Activated B cell treated with CpG ODN at 0.5 μM for 24 hours (primary cell): Measurements from ENCODE around the gene CACNA2D3. TPM values are rescaled to one million over a fixed set of nuclear protein-coding genes. Genes with fewer than 3 reads are reported as not detected.

Experiments
- ATAC-seq: fragments of 200-7000 bp; cut with Tn5 transposase; one replicate; pipeline ENCODE4 v1.10.0; 2021; ENCODE audit warnings: low read depth, mild to moderate bottlenecking, moderate library complexity
- CTCF ChIA-PET: fragments of 350-600 bp; sonication (Branson Sonifier 250); formaldehyde crosslinking; loops from one replicate; lab custom pipeline; 2021; ENCODE audit warnings: antibody characterized with exemption; lab: Charles Lee
- POLR2A ChIA-PET: fragments of 350-600 bp; sonication (Branson Sonifier 250); formaldehyde crosslinking; loops from one replicate; lab custom pipeline; 2021; ENCODE audit warnings: antibody characterized with exemption; lab: Charles Lee
- DNase-seq: peaks from one replicate; pipeline ENCODE4 v3.0.0; 2022
- H3K27ac Mint-ChIP-seq: one replicate; pipeline ENCODE4 v1.8.0; 2020; ENCODE audit warnings: mixed read lengths
- H3K27me3 Mint-ChIP-seq: one replicate; pipeline ENCODE4 v1.8.0; 2021; ENCODE audit warnings: mixed read lengths
- H3K36me3 Mint-ChIP-seq: one replicate; pipeline ENCODE4 v1.8.0; 2021; ENCODE audit warnings: low read depth, mixed read lengths
- H3K4me1 Mint-ChIP-seq: one replicate; pipeline ENCODE4 v1.8.0; 2021; ENCODE audit warnings: mixed read lengths
- H3K4me3 Mint-ChIP-seq: one replicate; pipeline ENCODE4 v1.8.0; 2020; ENCODE audit warnings: mild to moderate bottlenecking, mixed read lengths
- H3K9me3 Mint-ChIP-seq: one replicate; pipeline ENCODE4 v1.8.0; 2020; ENCODE audit warnings: mixed read lengths
- CTCF ChIP-seq: fragments of 200-600 bp; IDR thresholded peaks from one replicate; pipeline ENCODE4 v1.8.0; 2022; ENCODE audit warnings: antibody characterized with exemption, mild to moderate bottlenecking
- intact Hi-C: fragments of 100-400 bp; cut with micrococcal nuclease; formaldehyde crosslinking; loops from one replicate; pipeline ENCODE4 v1.15.1; 2024
- total RNA-seq: library from RNA; stranded (reverse); gene quantifications from 2 replicates; pipeline ENCODE4 v1.2.3, GENCODE V29; 2022

Gene CACNA2D3
- total RNA-seq, 1 donor from 2014 or later, result not detected

DNA sequence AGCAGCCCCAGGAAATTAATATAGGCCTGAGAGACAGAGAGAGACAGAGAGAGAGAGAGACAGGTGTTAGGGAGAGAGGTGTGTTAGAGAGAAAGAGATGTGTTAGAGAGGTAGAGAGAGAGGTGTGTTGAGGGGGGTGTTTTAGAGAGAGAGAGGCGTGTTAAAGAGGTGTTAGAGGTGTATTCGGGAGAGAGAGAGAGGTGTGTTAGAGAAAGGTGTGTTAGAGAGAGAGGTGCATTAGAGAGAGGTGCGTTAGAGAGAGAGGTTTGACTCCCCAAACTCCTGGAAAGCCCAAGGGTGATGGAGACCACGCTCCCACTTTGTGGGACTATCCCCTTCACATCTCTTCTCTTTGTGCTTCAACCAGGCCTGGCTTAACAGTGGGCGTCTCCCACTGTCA lies 95.5 kb downstream of the CACNA2D3 start:
- DNase-seq (no peak), ATAC-seq (no peak)
- no peaks in the 10 kb centered on the region for H3K4me1 Mint-ChIP-seq
- CTCF ChIA-PET, result no interaction called here
- no peaks in the 10 kb centered on the region for H3K27me3 Mint-ChIP-seq
- intact Hi-C loops, result no loop called here
- no peak for TF ChIP-seq CTCF
- no peak overlapping the region for H3K4me3 Mint-ChIP-seq
- H3K36me3 Mint-ChIP-seq, result no peaks in the 10 kb centered on the region
- H3K9me3 Mint-ChIP-seq, result peaks cover 3% of the 10 kb centered on the region
- POLR2A ChIA-PET, result no interaction called here
- no peak overlapping the region for H3K27ac Mint-ChIP-seq

GRCh38 chr3:54222316-54222715 lies 100.0 kb downstream of the CACNA2D3 start:
- Mint-ChIP-seq H3K9me3 (no peaks in the 10 kb centered on the region), H3K27me3 (no peaks in the 10 kb centered on the region), H3K36me3 (no peaks in the 10 kb centered on the region), H3K4me3 (no peak overlapping the region), H3K4me1 (no peaks in the 10 kb centered on the region), H3K27ac (no peak overlapping the region)
- POLR2A ChIA-PET, result no interaction called here
- CTCF ChIA-PET, result no interaction called here
- DNase-seq, result no peak
- intact Hi-C loops, result no loop called here
- no peak for TF ChIP-seq CTCF
- ATAC-seq, result no peak

DNA sequence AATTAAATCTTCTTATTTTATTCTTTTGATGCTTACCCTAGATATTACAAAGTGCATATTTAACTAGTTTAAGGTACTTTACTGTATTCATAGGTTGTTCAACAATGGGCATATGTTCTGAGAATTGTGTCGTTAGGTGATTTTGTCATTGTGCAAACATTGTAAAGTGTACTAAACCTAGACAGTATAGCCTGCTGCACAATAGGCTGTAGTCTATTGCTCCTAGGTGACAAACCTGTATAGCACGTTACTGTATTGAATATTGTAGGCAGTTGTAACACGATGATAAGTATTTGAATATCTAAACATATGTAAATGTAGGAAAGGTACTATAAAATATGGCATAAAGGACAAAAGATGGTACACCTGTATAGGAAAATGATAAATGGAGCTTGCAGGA lies 100.7 kb downstream of the CACNA2D3 start:
- no peaks in the 10 kb centered on the region for H3K27me3 Mint-ChIP-seq
- DNase-seq, result no peak
- intact Hi-C loops, result no loop called here
- no peak overlapping the region for H3K4me3 Mint-ChIP-seq
- no peaks in the 10 kb centered on the region for H3K9me3 Mint-ChIP-seq
- H3K4me1 Mint-ChIP-seq, result no peaks in the 10 kb centered on the region
- TF ChIP-seq CTCF, result no peak
- POLR2A ChIA-PET, result no interaction called here
- no peak for ATAC-seq
- no peak overlapping the region for H3K27ac Mint-ChIP-seq
- CTCF ChIA-PET, result no interaction called here
- no peaks in the 10 kb centered on the region for H3K36me3 Mint-ChIP-seq

GRCh38 chr3:54225841-54226528 lies 103.6 kb downstream of the CACNA2D3 start:
- H3K27me3 Mint-ChIP-seq, result no peaks in the 10 kb centered on the region

GRCh38 chr3:54228806-54229205 lies 106.5 kb downstream of the CACNA2D3 start:
- no peaks in the 10 kb centered on the region for H3K27me3 Mint-ChIP-seq
- POLR2A ChIA-PET, result no interaction called here
- no peak for ATAC-seq
- no peak overlapping the region for H3K4me3 Mint-ChIP-seq
- CTCF ChIA-PET, result no interaction called here
- no peak for DNase-seq
- TF ChIP-seq CTCF, result no peak
- intact Hi-C loops, result no loop called here
- H3K9me3 Mint-ChIP-seq, result no peaks in the 10 kb centered on the region
- H3K36me3 Mint-ChIP-seq, result no peaks in the 10 kb centered on the region
- H3K27ac Mint-ChIP-seq, result no peak overlapping the region
- H3K4me1 Mint-ChIP-seq, result no peaks in the 10 kb centered on the region

More at GRCh38 chr3:54225841-54226528, 103.6 kb downstream of the CACNA2D3 start:
- CTCF ChIA-PET, result no interaction called here
- POLR2A ChIA-PET, result no interaction called here
- no peaks in the 10 kb centered on the region for H3K36me3 Mint-ChIP-seq
- no peaks in the 10 kb centered on the region for H3K9me3 Mint-ChIP-seq
- H3K4me1 Mint-ChIP-seq, result no peaks in the 10 kb centered on the region
- H3K4me3 Mint-ChIP-seq, result no peak overlapping the region
- no peak overlapping the region for H3K27ac Mint-ChIP-seq
- intact Hi-C loops, result no loop called here
- DNase-seq (no peak), ATAC-seq (no peak)
- TF ChIP-seq CTCF, result no peak
